Activated CD8-positive, alpha-beta T cell treated with anti-CD3 and anti-CD28 coated beads for 36 hours (primary cell): ENCODE results near the gene OR10X1. TPM values are rescaled to one million over a fixed set of nuclear protein-coding genes. Genes with fewer than 3 reads are reported as not detected.

Source experiments
- ATAC-seq: fragments of 200-7000 bp; cut with Tn5 transposase; one replicate; pipeline ENCODE4 v1.10.0; 2021; ENCODE audit warnings: mild to moderate bottlenecking, moderate library complexity
- CTCF ChIA-PET: fragments of 350-600 bp; sonication (Branson Sonifier 250); formaldehyde crosslinking; loops from one replicate; lab custom pipeline; 2021; ENCODE audit warnings: antibody characterized with exemption; lab: Charles Lee
- POLR2A ChIA-PET: fragments of 350-600 bp; sonication (Branson Sonifier 250); formaldehyde crosslinking; loops from one replicate; lab custom pipeline; 2021; ENCODE audit warnings: antibody characterized with exemption; lab: Charles Lee
- DNase-seq: peaks from one replicate; pipeline ENCODE4 v3.0.0-alpha.2; 2020
- H3K27ac Mint-ChIP-seq: one replicate; pipeline ENCODE4 v1.8.0; 2021; ENCODE audit warnings: mild to moderate bottlenecking, mixed read lengths
- H3K27me3 Mint-ChIP-seq: one replicate; pipeline ENCODE4 v1.8.0; 2021; ENCODE audit warnings: mixed read lengths
- H3K36me3 Mint-ChIP-seq: one replicate; pipeline ENCODE4 v1.8.0; 2021; ENCODE audit warnings: low read depth, mixed read lengths
- H3K4me1 Mint-ChIP-seq: one replicate; pipeline ENCODE4 v1.8.0; 2021; ENCODE audit warnings: low read depth, mixed read lengths
- H3K4me3 Mint-ChIP-seq: one replicate; pipeline ENCODE4 v1.8.0; 2021; ENCODE audit warnings: mild to moderate bottlenecking, moderate library complexity, mixed read lengths
- H3K9me3 Mint-ChIP-seq: one replicate; pipeline ENCODE4 v1.8.0; 2021; ENCODE audit warnings: mixed read lengths
- intact Hi-C: fragments of 100-400 bp; cut with micrococcal nuclease; formaldehyde crosslinking; loops from one replicate; pipeline ENCODE4 v1.10.0; 2022
- total RNA-seq, 2 experiments: library from RNA; stranded (reverse); gene quantifications; one replicate each; pipeline ENCODE4 v1.2.3, GENCODE V29; 2021
- TF ChIP-seq, protein P1 (sequence below): fragments of 200-600 bp; IDR thresholded peaks from one replicate; pipeline ENCODE4 v1.8.0; 2022; ENCODE audit warnings: antibody characterized with exemption, mild to moderate bottlenecking

OR10X1 gene
- total RNA-seq, 2 experiments from 2014 or later, result not detected

DNA sequence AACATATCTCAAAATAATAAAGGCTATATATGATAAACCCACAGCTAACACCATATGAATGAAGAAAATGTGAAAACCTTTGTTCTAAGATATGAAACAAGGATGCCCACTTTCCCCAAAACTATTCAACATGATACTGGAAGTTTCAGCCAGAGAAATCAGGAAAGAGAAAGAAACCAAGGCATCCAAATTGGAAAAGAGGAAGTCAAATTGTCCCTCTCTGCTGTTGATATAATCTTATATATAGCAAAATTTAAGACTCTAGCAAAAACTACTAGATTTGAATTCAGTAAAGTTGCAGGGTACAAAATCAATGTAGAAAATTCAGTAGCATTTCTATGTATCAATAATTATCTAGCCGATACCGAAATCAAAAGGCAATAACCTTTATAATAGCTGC is 21.0 kb upstream of the OR10X1 start:
- ChIA-PET POLR2A (no interaction called here), CTCF (no interaction called here)
- peaks cover 5% of the 10 kb centered on the region for H3K27me3 Mint-ChIP-seq
- H3K36me3 Mint-ChIP-seq, result peaks cover 6% of the 10 kb centered on the region
- no peak for DNase-seq
- TF ChIP-seq, protein P1, sequence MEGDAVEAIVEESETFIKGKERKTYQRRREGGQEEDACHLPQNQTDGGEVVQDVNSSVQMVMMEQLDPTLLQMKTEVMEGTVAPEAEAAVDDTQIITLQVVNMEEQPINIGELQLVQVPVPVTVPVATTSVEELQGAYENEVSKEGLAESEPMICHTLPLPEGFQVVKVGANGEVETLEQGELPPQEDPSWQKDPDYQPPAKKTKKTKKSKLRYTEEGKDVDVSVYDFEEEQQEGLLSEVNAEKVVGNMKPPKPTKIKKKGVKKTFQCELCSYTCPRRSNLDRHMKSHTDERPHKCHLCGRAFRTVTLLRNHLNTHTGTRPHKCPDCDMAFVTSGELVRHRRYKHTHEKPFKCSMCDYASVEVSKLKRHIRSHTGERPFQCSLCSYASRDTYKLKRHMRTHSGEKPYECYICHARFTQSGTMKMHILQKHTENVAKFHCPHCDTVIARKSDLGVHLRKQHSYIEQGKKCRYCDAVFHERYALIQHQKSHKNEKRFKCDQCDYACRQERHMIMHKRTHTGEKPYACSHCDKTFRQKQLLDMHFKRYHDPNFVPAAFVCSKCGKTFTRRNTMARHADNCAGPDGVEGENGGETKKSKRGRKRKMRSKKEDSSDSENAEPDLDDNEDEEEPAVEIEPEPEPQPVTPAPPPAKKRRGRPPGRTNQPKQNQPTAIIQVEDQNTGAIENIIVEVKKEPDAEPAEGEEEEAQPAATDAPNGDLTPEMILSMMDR, result no peak
- ATAC-seq, result no peak
- intact Hi-C loops, result no loop called here
- H3K4me1 Mint-ChIP-seq, result no peaks in the 10 kb centered on the region
- H3K27ac Mint-ChIP-seq, result no peak overlapping the region
- no peak overlapping the region for H3K4me3 Mint-ChIP-seq
- peaks cover 18% of the 10 kb centered on the region for H3K9me3 Mint-ChIP-seq

DNA sequence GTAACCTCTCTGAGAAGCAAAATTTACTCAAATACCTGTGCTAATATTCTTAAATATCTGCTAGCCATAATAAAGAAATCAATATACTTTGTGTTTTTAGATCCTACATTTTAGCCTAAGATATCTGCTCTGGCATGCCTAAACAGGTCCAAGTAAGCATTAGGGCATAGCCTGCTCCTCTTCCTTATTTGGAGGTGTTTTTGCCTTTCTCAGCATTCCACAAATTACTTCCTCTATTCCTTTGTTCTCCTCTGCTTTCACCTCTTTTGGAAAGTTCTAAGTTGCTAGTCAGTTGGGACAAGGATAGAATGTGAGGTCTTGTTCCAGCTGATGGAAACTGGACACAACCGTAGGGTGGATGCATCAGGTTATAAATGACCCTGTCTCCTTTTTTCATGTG is 7.2 kb upstream of the OR10X1 start:
- no peak for ATAC-seq
- Mint-ChIP-seq H3K27ac (no peak overlapping the region), H3K4me1 (no peaks in the 10 kb centered on the region)

DNA sequence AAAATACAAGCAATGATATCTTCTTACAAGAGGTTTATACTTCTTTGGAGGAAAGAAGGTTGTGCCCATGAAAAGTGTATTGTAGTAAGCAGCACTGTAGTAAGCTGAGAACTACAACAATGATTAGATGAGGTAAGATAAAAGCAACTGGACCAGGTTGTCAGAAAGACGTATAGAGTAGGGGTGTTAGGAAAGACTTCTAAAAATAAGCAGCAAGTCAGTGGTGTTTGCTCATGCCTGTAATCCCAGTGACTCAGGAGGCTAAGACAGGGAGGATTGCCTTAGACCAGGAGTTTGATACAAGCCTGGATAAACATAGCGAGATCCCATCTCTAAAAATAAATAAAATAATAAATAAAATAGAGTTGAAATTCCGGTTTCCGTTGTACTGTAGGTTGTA is 4.3 kb upstream of the OR10X1 start:
- H3K4me3 Mint-ChIP-seq, result no peak overlapping the region
- CTCF ChIA-PET, result no interaction called here
- POLR2A ChIA-PET, result no interaction called here
- peaks cover 5% of the 10 kb centered on the region for H3K9me3 Mint-ChIP-seq
- no peak for ATAC-seq
- no peak for DNase-seq
- H3K36me3 Mint-ChIP-seq, result no peaks in the 10 kb centered on the region
- H3K4me1 Mint-ChIP-seq, result no peaks in the 10 kb centered on the region
- no peak overlapping the region for H3K27ac Mint-ChIP-seq
- peaks cover 9% of the 10 kb centered on the region for H3K27me3 Mint-ChIP-seq
- TF ChIP-seq, protein P1, result no peak
- intact Hi-C loops, result no loop called here

More for the DNA sequence above, 7.2 kb upstream of the OR10X1 start:
- Mint-ChIP-seq H3K4me3 (no peak overlapping the region), H3K27me3 (peaks cover 4% of the 10 kb centered on the region), H3K36me3 (no peaks in the 10 kb centered on the region), H3K9me3 (peaks cover 5% of the 10 kb centered on the region)
- TF ChIP-seq, protein P1, result no peak
- ChIA-PET CTCF (no interaction called here), POLR2A (no interaction called here)
- intact Hi-C loops, result no loop called here
- no peak for DNase-seq

DNA sequence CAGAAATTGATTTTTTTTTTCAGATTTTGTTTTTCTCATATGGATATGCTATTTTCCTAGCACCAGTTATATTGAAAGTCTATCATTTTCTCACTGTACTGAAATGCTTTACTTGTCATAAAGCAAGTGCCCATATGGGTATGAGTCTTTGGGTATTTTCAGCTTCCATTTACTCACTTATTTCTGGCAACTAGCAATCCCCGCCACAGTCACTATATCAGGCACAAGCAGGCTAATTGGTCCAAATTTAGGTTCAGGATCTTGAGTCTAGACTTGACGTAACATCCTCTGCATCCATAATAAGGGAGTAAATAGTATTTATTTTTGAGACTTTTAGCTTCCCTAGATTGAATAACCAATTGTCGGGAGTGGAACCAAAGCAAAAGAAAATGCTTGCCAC is 2.1 kb downstream of the OR10X1 start:
- Mint-ChIP-seq H3K36me3 (no peaks in the 10 kb centered on the region), H3K4me1 (no peaks in the 10 kb centered on the region), H3K9me3 (no peaks in the 10 kb centered on the region), H3K27ac (no peak overlapping the region), H3K4me3 (no peak overlapping the region), H3K27me3 (peaks cover 14% of the 10 kb centered on the region)
- TF ChIP-seq, protein P1, result no peak
- ChIA-PET CTCF (no interaction called here), POLR2A (no interaction called here)
- DNase-seq, result no peak
- ATAC-seq, result no peak
- intact Hi-C loops, result no loop called here

DNA sequence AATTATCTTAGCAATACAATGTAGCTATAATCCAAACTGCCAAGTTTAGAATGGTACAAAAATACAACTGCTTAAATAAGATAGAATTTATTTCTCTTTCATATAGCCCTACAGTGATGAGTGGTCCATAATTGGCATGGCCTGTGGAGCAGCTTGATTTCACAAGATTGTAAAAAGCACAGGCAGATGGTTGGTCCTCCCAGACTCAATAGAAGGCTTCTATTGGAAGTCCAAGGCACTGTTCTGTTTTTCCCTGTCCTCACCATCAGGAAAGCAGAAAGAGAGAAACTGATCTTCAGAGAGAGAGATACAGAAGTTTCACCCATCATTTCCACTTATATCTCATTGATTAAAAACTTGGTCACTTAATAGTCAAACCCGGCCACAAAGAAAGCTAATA is 7.5 kb downstream of the OR10X1 start:
- ATAC-seq (no peak), DNase-seq (no peak)
- Mint-ChIP-seq H3K4me1 (no peaks in the 10 kb centered on the region), H3K36me3 (no peaks in the 10 kb centered on the region), H3K9me3 (no peaks in the 10 kb centered on the region), H3K4me3 (no peak overlapping the region), H3K27ac (no peak overlapping the region), H3K27me3 (peaks cover 9% of the 10 kb centered on the region)
- intact Hi-C loops, result no loop called here
- ChIA-PET CTCF (interaction anchor here (1.8 kb wide), 1 partner anchor 12 kb away, joined by 4 read pairs; no protein-coding TSS in a partner anchor), POLR2A (no interaction called here)
- TF ChIP-seq, protein P1, result no peak
